Astrocyte of the cerebellum (primary cell): Measurements from ENCODE around the gene PKD1.
"Not testable (repeated sequence)": the region's sequence is repeated elsewhere in the genome, so short reads cannot be mapped to it uniquely, and the experiment has no call there.

Experiments
- DNase-seq: peaks from one replicate; pipeline ENCODE4 v3.0.0-alpha.2; 2011; ENCODE audit warnings: low read depth
- H3K4me3 ChIP-seq: 2 replicates; pipeline ENCODE4 v1.5.1; 2011; ENCODE audit warnings: mild to moderate bottlenecking, low read depth, low read length, moderate library complexity
- in situ Hi-C: cut with HindIII; loops from 2 replicates; pipeline ENCODE4 v1.10.0; 2017; ENCODE audit warnings: low sequenced_read_pairs
- TF ChIP-seq, protein P1 (sequence below): IDR thresholded peaks from 2 replicates; pipeline ENCODE4 v1.5.1; 2012; ENCODE audit warnings: low read length, low read depth, moderate library complexity, mild to moderate bottlenecking; ENCODE audit errors: missing control alignments

The PKD1 gene

DNA sequence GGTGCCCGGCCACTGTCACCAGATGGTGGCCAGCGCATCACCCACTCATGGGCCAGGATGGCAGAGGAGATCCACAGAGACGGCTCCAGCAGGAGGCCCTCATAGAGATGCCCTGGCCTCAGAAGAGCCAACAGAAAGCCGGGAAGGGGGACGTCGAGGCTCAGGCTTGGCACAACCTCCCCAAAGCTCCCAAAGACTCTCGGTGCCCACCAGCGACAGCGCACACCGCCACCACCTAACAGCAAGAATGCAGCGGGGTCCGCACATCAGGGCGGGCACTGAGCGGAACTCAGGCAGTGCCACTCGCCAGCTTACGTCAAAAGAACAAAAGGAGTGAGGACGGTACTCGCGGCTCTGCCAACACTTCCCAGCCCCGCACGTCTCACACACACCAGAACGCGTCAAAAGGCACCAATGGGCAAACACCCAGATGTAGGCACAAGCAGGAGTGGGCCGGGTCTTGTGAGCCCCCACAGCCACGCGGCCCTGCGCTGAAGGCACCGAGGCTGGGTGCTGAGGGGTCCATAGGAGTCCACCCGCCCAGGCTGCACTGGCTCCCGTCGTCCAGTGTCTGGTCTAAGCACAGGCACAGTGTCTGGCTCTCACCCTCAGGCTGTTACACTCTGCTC lies 8.7 kb downstream of the PKD1 start:
- DNase-seq, in situ Hi-C loops, H3K4me3 ChIP-seq: not testable (repeated sequence)

DNA sequence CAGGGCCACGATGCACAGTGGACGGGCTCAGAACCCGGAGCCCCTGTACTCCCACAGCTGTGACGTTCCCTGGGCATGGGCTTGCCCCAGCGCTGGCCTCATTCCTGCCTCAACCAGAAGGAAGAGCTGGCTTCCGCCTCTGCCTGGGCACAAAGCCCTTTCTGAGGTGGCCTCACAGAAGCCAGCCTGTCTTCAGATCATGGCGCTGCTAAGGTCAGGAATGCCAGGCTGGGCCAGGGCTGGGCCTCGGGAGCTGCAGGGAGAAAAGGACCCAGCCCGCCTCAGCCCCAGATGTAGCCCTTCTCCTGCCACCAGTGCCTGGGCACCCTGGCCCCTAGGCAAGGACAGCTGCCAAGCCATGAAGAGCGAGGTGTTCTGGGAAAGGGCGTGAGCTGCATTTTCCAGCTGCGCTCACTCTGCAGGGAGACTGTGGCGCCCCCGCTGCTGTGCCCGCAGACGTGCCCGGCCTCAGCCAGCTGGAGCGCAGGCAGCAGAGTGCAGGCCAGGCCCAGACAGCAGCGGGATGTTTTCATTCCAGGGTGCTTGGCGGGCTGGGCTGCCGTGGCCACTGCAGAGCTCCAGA lies 9.4 kb downstream of the PKD1 start:
- in situ Hi-C loops, H3K4me3 ChIP-seq, DNase-seq: not testable (repeated sequence)

DNA sequence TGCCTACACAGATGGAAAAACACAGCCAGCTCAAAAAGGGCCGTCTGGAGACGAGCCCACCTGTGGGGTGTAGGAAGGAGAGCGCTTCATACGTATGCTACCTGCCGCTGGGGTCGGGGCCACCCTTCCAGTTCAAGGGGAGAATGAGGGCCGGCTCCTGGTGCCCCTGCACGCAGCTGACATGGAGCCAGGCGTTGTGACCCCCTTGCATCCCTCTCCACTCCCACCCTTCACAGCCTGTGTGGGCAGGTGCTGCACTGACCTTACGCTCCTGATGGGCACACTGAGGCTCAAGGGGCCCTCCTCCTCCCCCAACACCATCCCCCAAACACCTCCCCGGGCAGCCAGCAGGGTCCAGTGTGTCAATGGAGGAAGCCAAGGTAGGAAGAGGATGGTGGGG lies 10.1 kb downstream of the PKD1 start:
- H3K4me3 ChIP-seq, in situ Hi-C loops, DNase-seq: not testable (repeated sequence)

DNA sequence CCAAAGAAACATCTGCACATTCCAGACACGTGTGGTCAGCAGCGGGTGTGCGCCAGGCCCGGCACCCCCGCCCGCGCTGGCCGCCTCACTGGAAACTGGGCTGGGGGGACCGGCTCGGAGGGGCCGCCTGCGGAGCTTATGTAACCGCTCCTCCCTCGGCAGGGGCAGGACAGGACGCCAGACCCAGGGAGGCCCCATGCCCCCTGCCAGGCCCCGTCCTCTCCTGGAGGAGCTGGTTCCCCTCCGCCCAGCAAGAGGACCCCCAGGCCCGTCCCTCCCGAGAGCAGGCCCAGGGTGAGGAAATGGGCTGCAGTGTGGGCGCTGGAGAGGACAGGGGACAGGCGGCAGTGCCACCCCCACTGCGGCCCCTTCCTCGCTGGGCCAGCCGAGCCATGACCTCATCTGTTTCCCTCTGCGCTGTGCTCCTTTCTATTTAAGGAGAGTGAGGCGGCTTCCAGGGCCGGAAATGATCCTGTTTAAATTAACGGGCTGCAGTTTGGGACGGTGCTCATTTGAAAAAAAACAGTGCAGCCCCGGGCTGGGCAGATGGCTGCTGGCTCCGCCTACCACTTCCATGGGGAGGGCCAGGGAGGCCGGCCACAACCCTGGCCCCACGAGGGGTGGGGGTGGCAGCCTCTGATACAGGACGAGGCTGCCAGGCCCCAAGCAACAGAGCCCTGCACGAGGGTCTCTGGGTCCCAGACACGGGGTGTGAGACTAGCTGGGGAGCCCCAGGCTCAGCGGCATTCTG lies 10.8 kb downstream of the PKD1 start:
- peak overlapping the region; percentile 10 for H3K4me3 ChIP-seq
- in situ Hi-C loops: not testable (repeated sequence)

DNA sequence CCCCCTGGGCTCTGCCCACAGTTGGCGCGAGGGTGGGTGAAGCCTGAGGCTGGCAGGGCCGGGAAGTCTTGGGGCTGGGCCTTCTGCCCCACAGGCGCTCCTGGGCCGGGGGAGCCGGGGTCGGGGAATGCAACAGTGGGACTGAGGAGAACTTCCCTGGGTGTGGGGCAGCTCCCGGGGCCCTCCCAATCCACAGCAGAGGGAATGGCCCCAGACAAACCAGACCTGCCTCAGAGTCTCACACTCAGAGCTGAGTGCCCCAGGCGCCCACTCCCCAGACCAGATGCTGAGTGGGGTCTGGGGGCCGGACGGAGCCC lies 11.4 kb downstream of the PKD1 start:
- DNase-seq, in situ Hi-C loops: not testable (repeated sequence)
- H3K4me3 ChIP-seq: peak overlapping the region; percentile 10

More for the DNA sequence above, 10.8 kb downstream of the PKD1 start:
- not testable (repeated sequence) for DNase-seq

DNA sequence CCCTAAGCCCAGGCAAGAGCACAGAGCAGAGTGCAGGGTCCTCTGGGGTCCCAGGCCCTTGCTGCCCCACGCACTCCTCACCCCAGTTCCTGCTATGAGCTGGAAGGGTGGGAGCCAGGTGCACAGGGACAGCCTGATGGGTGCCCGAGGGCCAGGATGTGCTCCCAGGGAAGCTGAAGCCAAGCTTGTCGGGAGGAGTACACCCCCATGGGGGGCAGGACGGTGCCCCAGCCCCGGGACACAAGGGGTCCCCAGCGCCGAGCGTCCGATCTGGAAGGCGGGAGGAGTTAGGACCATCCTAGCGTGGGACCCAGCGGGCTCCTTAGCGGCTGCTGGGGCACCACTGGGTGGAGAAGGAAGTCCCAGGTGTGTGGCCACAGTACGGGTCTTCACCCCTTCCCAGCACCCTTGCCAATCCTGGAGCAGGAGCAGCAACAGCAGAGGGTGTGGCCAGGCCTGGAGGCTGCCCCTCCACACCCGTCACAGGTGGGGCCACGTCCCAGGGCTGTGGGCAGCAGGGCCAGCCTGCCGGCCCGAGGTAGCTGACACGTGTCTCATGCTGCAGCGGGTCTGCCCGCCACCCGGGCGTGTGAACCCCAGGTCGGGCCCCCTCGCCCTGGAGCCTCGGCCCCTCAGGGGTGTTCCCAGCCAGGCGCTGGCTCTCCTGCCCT lies 11.9 kb downstream of the PKD1 start:
- H3K4me3 ChIP-seq, DNase-seq, in situ Hi-C loops: not testable (repeated sequence)

DNA sequence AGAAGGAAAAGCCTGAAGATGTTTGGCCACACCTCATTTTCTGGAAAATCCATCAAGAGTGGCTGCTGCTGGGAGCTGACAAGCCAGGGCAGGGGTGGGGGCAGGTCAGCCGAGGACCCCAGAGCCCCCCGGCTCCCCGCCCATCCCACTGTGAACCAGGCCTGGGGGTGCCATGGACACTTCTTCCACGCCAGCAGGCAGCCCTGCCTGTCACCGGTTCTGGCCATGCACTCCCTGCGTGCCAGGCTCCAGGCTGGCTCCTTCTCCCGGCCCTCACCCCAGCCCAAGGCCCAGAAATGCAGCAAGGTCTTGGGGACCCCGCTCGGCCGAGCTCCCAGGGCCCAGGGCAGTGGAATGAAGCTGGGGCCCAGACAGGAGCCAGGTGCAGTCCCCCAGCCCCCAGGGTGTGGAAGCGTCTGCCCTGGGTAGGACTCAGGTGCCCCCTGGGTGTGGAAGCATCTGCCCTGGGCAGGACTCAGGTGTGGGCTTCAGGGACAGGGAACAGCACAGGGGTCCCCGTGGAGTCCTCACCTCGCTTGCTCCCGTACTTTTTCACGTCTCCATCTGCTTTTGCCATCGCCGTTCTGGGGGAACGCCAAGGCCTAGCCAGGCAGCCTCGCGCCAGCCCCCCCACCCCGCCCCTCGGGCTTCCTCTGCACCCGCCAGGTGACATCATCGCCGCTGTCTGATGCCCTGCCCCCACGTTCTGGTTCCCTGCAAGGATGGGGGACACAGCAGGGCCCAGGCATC lies 12.6 kb downstream of the PKD1 start:
- H3K4me3 ChIP-seq, DNase-seq, in situ Hi-C loops: not testable (repeated sequence)

DNA sequence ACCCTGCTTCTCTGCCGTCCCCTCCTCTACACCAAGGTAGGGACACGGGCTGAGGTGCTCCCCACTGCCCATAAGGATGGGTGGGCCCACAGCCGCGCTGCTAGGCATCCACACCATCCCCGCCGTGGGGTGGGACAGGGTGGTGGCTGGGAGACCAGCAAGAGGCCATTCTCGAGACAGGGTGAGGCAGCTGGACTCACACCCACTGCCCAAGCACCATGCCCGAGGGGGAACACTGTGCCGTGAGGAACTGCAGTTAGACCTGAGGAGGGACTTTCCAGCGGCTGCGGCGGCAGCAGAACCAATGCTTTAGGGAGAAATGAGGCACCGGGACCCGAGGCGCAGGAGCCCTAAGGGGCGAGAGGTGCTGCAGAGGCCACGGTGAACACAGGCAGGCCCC lies 13.3 kb downstream of the PKD1 start:
- no peak overlapping the region for H3K4me3 ChIP-seq
- in situ Hi-C loops: no loop called here
- TF ChIP-seq, protein P1, sequence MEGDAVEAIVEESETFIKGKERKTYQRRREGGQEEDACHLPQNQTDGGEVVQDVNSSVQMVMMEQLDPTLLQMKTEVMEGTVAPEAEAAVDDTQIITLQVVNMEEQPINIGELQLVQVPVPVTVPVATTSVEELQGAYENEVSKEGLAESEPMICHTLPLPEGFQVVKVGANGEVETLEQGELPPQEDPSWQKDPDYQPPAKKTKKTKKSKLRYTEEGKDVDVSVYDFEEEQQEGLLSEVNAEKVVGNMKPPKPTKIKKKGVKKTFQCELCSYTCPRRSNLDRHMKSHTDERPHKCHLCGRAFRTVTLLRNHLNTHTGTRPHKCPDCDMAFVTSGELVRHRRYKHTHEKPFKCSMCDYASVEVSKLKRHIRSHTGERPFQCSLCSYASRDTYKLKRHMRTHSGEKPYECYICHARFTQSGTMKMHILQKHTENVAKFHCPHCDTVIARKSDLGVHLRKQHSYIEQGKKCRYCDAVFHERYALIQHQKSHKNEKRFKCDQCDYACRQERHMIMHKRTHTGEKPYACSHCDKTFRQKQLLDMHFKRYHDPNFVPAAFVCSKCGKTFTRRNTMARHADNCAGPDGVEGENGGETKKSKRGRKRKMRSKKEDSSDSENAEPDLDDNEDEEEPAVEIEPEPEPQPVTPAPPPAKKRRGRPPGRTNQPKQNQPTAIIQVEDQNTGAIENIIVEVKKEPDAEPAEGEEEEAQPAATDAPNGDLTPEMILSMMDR: no peak
- DNase-seq: no peak

DNA sequence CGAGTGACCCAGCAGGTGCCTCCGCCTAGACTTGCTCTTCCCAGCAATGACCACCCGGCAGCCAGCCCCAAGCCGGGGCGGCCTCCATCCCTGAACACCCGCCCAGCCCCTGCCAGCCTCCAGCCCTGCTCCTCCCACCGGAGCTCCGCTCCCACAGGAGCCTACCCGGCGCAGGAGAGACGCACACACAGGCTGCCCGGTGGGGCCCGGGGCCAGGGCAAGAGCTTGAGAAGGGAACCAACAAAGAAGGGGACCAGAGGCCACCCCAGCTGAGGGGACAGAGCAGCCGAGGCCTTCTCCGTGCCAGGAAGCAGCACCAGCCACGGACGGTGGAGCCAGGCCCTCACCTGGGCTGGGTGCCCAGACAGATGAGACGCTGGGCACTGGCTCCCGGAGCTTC lies 13.8 kb downstream of the PKD1 start:
- in situ Hi-C loops: no loop called here
- TF ChIP-seq, protein P1: no peak
- DNase-seq: no peak
- H3K4me3 ChIP-seq: no peak overlapping the region

DNA sequence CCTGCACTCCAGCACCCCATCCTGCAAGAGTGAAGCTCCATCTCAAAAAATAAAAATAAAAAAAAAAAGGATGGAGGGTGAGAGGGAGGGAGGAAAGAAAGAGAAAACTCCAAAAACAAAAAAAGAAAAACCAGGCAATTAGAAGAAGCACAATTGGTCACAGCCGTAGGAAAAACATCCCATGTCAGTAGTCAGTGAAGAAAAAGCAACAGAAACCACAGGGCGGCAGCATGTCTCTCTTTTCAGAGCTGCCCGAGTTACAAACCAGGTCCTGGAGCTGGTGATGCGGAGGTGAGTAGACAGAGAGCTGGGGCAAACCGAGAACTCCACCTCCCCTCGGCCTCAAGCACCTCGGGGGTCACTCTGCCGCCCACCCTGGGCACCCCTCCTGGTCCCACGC lies 14.4 kb downstream of the PKD1 start:
- TF ChIP-seq, protein P1: peak; percentile 56
- in situ Hi-C loops, H3K4me3 ChIP-seq: not testable (repeated sequence)

DNA sequence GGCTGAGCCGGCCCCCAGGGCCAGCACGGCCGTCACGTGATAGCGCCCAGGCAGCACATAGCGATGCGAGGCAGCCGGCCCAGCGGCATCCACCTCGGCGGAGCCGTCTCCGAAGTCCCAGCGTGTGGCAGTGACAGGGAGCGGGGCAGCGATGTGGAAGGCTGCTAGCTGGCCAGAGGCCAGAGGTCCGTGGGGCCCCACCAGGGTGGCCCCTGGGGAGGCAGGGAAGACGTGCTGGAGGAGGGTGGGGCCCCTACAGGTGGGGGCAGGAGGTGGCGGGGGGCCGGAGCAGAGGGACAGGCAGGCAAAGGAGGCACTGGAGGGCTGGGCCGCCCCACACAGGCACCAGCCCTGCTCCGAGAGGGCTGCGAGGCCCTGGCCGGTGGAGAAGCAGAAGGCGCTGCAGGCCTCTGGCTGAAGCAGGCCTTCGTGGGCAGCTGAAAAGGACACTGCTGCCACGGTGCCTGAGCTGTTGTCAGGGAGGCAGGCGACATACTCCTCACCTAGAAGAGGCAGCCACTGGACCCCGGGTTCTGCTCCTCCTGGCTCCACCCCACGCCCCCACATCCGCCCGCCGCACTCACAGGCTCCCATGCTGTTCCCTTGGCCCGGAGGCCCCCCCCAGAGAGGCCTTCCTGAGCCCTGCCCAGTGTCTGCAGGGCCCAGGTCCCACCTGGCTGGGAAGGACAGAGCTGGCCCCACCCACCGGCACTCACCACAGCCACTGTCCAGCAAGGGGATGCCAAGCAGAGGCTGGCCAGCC lies 17.6 kb downstream of the PKD1 start:
- in situ Hi-C loops, H3K4me3 ChIP-seq, DNase-seq: not testable (repeated sequence)

More for the DNA sequence above, 14.4 kb downstream of the PKD1 start:
- DNase-seq: peak; percentile 52

DNA sequence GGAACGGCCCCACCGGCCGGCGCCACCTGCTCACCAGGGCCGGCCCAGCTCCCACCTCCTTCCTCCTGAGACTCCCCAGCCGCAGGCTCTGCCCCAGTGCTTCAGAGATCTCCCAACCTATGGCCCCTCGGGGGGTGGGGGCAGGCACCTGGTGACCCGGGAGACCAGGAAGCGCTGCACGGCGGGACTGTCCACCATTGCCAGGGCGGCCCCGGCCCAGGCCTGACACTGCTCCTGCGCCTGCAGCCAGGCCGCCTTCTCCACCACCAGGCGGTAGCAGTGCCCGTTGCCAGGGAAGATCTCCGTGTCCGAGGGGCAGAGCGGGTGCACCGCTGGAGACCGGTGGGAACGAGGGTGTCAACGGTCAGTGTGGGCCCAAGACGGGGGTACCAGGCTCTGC lies 18.4 kb downstream of the PKD1 start:
- DNase-seq, H3K4me3 ChIP-seq, in situ Hi-C loops: not testable (repeated sequence)

DNA sequence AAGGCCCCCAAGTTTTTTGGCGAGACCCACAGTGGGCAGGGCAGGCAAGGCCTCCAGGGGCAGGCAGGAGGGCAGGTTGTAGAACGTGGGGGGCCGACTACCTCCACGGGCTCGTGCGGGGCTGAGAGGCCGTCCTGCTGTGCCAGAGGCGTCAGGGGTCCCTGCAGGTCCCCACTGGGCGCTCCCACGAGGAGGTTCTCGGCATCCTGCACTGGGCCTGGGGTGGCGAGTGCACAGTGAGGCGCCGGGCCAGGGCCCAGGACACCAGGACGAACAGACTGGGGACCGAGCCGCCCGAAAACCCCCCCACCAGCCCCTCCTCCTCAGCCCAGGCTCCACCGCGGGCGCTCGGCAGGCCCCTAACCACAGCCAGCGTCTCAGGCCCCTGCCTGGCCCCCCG lies 19.3 kb downstream of the PKD1 start:
- in situ Hi-C loops, H3K4me3 ChIP-seq, DNase-seq: not testable (repeated sequence)
